Fibroblast of gingiva (primary cell): Measurements from ENCODE around the gene DOCK2.
"Not testable (repeated sequence)": the region's sequence is repeated elsewhere in the genome, so short reads cannot be mapped to it uniquely, and the experiment has no call there.

ENCODE experiments used
- DNase-seq: peaks from one replicate; pipeline ENCODE4 v3.0.0-alpha.2; 2011; ENCODE audit warnings: low read depth

The DOCK2 gene

DNA sequence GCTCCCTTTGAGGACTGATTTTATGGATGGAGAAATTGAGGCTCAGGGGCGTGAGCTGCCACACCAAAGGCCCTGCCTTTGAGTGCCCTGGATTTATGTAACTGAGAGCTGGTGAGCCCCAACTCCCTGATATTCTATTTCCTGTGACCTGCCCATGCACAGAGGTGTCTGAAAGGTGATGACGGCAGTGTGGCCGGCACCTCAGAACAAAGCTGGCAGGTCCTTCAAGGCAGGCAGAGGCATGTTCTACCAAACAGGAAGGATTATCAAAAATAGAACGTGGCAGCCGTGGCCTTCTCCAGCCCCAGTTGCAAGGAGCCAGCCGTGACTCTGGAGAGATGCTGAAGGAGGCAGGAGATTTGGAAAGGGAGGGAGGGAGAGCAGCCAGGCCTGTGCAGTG lies 307.0 kb downstream of the DOCK2 start:
- no peak for DNase-seq

DNA sequence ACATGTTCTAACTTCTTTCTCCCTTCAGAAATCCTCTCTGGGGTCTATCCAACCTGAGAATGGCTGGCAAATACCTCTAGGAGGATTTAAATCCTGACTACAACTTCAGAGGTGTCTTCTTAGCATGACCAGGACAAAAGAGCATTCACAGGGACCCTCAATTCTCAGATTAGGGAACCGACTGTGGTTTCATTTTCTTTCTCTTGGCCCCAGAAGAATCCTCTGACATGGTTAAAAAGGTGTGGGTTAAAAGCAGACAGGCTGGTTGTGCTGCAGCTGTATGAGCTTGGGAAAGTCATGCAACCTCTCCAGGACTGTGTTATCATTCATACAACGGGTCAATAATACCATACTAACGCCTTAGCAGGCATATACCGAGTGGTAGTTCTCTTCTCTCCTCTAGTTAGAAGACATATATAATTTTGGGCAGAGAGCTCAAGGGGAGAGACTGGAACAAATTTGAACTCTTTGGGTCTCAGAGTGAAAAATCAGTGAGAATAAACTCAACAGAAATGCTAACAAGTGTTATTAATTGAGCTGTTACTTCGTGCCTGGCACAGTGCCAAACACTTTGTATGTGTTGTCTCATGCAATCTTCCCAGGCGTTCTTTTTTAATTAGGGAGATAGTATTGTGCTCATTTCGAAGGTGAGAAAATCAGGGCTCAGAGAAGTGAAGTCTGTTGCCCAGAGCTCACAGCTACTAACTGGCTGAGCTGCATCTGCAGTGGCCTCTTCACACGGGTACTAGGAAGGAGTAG lies 308.0 kb downstream of the DOCK2 start:
- DNase-seq = peak; percentile 5

DNA sequence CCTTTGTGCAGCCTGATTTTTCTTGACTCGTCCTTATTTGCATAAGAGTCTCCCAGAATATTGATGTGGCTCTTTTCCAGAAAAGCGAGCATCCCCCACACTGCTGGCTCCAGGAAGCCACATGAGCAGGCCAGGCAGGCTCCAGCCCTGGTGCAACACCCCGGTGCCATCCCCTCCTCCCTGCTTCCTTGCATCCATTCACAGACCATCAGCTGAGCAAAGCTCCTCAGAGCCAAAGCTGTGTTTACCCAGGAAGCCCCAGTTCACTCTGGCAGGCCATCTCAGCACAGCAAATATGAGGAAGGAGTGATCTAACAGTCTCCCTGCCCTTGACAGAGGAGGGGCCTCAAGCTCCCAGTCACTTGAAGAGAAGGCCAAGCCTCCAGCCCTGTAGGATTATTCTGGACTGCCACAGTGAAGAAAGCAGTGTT lies 308.8 kb downstream of the DOCK2 start:
- DNase-seq = peak; percentile 98

DNA sequence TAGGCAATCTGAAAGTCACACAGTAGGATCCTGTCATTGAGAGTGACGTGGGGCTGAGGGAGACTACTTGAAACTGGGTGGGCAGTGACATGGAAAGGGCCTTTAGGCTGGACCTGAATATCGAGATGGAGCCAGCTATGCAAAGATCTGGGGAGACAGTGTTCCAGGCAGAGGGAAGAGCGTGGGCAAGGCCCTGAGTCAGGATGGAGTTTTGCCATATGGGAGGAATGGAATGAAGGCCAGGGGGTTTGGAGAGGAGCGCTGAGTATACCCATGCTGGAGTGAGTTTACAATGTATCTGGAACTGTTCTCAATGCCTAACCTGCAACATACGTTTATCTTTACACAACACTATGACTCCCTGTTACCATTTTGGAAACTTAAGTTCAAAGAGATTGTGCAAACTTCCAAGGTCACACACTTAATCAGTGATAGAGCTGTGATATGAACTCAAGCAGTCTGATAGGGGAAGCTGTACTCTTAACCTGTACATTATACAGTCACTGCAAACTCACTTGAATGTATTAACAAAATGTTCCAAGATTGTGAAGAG lies 309.7 kb downstream of the DOCK2 start:
- DNase-seq = peak; percentile 10

DNA sequence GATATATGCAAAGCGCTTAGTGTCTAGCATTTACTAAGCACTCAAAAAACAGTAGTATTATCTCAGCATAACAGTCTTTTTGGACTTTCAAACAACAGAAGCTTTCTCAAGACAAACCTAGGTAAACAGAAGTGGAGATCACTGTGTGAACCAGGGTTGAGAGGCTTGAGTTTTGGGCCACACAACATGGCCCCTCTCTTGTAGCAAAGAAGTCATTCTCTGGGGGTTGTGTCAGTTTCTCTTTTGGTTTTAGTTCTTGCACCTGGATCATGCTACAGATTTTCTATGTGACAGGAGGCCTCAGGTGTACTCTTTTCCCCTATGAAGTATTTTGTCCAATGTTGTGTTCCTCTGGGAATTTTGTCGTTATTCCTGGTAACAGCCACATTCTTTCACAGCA lies 313.3 kb downstream of the DOCK2 start:
- DNase-seq = no peak

DNA sequence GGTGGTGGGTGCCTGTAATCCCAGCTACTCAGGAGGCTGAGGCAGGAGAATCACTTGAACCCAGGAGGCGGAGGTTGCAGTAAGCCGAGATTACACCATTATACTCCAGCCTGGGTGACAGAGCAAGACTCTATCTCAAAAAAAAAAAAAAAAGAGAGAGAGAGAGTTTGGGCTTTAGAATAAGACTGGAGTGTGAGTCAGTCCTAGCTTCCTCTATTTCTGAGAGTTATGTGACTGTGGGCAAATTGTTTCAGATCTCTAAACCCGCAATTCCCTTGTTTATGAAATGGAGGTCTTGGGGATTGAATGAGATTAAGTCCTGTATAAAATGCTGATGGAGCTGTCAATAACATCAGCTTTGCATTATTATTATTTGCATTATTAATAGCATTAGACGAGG lies 316.1 kb downstream of the DOCK2 start:
- DNase-seq = not testable (repeated sequence)

DNA sequence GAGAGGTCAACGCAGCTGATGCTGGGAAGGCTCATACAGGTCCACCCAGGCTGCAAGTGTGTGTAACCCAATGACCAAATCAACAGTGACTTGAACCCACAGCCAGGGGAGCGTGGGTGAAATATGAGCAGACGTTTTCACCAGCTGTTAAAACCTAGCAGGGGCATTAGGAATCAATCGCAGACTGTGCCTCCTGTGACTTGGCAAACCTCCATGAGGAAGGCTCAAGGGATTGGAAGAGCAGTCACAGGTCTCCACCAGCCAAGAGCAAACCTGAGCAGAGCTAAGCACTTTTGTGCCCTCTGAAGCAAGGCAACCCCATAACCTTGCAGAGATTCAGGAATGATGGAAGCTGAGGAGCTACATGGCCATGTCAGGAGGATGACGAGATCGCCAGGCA lies 317.7 kb downstream of the DOCK2 start:
- no peak for DNase-seq

DNA sequence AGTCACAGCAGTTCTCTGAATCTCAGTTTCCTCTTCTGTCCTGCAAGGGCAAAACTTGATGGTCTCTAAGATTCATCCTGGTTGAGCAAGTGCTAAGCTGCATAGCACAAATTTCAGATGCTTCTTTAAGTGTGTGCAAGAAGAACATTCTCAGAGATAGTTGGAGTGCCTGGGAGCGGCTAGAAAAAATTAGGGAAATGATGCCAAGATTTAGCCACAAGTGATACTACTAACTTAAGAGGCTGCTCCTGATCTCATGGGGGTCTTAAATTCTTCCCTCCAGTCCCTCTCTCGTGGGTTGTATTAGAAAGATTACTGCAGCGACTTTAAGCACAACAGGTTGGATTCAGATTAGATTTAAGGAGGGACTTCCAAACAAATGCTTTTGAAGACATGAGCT lies 319.1 kb downstream of the DOCK2 start:
- DNase-seq = no peak

DNA sequence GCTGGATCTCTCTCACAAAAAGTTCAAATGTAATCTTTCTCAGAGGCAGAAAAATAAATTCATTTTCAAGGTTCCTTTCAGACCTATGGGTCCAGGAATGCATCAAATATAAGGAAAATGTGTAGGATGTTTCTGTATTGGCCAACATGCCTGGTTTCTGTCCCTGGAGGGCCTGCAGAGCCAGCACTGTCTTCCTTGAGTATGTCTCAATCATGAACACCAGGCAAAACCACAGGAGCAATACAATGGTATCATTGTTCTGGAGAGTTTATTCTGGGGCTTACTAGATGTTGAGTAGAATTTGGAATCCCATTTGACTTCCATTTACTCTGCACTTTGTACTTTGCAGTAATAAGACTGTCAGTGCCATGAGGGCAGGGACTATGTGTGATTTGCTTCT lies 319.7 kb downstream of the DOCK2 start:
- peak; percentile 21 for DNase-seq

DNA sequence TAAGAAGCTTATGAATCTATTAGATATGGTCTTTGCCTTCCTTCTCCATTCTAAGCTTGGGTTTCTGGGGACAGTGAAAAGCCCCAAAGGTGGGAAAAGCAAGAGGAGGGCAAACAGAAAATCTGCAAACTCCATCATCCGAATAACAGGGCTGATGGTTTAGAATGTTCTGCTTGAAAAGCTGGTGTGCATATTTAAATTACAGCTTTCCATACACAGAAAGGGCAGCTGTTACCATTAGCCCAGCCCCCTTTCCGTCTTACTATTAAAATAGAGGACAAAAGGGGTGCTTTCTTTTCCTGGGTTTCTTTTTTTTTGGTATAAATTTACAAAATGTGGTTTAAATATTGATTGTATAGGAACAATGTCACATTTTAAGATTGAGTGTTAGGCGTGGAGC lies 321.2 kb downstream of the DOCK2 start:
- DNase-seq = no peak

DNA sequence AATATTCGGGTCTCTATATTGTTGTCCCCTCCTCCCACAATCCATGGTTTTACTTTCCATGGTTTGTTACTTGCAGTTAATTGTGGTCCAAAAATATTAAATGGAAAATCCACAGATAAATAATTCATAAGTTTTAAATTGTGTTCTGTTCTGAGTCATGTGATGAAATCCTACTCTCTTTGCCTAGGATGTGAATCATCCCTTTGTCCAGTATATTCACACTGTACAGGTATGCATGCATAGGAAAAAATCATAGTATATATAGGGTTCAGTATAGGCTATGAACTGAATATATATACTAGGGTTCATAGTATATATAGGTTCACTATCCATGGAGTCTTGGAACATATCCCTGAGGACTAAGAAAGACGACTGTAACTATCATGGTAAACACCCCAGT lies 323.6 kb downstream of the DOCK2 start:
- no peak for DNase-seq

DNA sequence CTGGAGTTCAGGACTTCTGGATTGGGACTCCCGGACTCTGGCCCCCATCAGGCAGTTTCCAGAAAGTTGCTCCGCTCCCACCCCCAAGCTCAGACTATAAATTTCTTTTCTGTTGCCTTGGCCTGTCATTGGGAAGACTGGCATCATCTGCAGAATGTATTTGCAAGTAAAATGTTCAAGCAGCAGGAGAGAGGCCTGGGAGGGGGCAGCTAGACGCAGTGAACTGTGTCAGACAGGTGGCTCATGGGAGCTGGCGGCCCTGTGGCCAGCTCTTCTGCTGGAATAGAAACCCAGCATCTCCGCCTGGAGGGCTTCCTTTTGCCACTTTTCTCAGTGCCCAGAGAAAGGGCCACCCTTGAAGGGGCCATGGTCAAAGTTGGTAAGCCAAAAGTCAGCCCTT lies 327.2 kb downstream of the DOCK2 start:
- no peak for DNase-seq

DNA sequence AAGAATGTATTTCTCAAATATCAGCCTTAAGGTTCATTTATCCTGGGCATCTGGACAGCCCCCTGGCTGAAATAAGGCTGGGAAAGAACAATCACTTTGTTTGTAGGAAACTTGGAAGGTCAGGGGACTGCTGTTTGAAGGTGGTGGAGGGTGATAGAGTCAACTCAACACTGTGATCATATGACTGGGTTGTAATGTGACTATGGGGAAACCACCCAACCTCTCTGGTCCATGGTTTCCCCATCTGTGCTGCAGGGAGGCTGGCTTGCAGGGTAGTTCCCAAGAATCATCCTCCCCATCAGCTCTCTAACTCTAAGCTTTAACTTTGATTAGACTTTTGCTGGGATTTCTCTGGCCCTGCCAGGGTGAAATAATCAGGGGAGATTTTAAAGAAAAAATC lies 333.3 kb downstream of the DOCK2 start:
- no peak for DNase-seq

DNA sequence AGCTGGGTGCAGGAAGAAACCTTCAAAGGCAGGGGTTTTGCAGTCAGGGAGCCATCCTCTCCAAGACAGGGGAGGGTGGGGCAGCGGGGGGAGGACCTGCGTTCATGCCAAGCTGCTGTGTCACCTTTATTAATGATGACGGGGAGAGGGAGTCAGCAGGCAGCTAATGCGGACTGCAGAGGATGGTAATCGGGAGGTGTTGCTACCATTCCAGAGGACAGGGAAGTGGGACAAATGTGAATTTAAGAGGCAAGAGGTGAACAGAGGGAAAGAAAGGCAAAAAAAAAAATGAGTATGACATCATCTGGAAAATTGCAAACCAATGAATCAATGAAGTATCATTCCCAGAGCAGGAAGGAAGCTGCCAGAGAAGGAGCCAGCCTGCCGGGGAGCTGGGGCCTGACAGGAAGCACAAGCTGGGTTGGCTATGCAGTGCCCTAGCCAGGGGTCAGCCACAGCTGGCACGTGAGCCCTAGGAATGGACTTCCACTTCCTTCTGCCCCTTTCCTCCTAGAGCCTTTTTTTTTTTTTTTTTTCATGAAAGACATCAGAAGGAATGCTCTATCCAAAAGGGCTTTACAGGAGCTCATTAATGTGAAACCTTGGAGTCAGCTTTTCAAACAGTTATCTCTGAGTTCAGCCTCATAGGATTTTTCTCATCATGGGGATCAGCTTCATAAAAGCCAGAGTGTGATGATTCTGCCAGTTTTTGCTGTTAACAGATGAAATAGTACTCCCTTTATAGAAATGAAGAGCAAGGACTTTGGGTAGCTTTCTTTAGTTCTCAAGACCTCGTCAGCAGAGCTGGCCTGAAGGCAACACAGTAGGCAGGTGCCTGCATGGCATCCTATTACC lies 334.1 kb downstream of the DOCK2 start:
- peak; percentile 78 for DNase-seq

DNA sequence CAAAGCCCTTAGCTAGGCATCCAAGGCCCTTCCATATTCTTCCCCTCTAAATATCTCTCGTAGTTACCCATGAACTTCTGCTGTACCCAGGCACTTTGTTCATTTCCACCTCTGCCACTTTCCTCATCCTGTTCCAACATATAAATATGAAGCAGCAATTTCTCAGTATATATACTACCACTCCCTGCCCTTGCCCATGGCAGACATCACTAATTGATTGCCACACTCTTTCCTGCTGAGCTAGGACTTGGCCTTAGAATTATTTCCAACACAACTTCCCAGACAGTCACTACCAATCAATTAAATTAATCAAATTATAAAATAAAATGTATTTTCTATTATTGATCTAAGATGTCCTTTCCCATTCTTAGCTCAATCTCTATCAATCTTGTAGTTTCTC lies 334.7 kb downstream of the DOCK2 start:
- DNase-seq = no peak

DNA sequence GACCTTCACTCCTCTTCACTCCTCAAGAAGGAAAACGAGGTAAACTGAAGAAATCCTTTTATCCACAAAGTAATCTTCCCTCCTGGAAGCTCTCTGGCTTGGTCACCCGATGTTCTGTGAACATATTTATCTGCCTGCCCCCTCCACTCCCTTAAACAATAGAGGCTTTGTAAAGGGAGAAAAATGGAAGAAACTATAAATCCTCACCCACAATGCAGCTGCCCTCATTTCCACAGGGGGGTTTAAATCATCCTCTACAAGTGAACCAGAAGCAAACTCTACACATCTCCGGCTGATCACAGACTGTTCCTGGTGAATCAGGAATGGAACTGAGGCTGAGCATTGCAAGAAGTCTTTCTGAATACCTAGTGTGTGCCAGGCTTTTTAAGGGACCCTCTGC lies 336.0 kb downstream of the DOCK2 start:
- no peak for DNase-seq

DNA sequence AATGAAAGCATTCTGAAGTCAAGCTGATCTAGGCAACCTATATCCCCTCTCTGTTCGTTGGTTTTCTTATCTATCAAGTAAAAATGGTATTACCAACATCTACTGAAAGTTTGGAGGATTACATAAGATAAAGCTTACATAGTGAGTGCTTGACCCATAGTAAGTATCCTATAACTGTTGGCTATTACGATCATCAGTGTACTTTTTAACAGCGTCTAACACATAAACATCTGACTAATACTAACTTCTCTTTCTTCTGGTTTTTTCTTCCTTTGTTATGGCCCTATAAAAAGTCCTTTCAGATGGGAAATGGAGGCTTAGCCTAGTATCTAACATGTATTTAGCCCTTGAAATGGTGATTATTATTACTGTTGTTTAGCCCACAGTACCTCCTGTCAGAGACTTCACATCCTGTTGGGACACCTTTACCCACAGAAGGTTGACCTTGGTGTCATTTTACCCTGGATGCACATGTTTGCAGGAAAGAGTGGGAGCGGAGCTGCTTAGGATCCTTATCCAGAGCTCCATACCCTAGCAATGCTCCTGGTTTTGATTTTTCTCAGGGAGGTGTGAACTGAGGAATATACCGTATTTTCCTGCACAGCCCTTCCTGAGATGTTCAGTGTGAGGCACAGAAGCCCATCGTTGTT lies 337.2 kb downstream of the DOCK2 start:
- DNase-seq = no peak

DNA sequence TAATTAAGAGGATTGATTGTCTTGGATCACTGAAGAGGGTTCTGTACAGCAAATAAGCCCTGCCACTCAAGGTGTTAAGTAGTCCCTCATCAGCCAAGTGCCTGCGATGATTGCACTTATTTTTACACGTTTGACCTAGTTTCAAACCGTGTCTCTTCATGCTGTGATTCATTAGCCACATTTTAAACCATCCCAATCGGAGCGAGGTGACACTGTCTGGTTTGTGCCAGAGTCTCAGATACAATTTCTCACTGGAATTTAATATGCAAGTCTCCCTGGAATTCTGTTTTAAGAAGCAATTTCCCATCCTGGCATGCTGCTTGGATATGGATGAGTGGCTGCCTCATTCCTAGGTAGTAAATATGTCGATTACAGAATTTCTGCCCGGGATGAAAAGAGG lies 341.6 kb downstream of the DOCK2 start:
- peak; percentile 23 for DNase-seq

DNA sequence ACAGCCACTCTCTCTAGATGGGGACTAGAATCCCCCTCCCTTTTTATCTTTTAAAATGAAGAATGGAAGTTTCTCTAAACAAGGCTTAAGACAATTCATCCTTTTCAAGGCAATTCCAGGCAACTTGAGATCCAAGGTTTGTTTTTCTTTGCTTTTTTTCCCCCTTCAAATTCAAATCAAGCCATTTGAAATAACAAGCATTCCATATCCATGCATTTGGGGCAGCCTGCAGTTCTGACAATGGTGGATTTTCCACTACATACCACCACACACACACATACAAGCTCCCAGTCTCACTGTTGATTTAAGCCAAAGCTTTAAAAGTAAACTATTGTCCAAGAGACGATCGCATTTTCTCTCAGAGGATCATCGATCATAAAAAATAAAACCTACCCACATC lies 342.8 kb downstream of the DOCK2 start:
- no peak for DNase-seq

DNA sequence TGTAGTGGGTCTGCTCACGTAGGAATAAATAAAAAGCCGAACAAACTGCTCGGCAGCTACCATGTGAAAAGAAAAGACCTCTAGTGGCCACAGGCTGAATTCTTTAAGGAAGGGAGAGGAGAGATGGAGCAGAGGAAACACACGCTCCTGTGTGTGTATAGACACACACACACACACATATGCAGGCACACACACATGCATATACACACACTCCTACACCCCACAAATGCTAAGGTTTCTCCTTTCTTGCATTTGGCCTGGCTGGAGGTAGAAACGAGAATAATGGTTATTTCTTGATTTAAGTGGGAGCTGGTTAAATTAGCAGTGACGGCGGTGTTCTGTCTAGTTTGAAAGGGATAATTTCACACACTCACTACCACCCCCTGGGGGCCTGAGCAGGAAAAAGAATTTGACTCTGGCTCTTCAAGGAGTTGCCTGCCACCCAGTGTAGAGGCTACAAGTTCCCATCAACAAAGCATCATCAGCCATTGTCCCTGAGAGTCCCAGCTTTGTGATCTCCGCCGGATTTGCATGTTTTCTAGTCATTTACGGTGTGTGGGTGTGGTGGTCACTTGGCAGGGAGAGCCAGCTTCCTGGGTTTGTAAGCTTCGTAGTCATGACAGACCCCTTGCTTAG lies 343.5 kb downstream of the DOCK2 start, which contains the start of gene INSYN2B:
Gene INSYN2B (minus strand): TSS at position 78 of the 636 bp plus-strand sequence. CDS start 96,597 bp downstream, outside the sequence.
- DNase-seq = peak; percentile 82

DNA sequence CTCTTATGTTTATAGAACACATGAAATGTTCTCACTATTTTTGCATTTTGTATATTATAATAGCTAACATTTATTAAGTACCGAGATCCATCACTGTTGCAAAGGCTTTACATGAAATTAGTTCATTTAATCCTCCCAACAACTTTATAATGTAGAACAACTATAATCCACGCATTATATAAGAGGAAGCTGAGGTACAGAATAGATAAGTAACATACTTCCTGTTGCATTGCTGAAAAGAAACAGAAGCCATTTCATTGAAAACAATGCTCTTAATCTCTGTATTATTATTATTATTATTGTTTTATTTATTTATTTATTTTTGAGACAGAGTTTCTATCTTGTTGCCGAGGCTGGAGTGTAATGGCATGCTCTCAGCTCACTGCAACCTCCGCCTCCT lies 351.1 kb downstream of the DOCK2 start:
- no peak for DNase-seq

DNA sequence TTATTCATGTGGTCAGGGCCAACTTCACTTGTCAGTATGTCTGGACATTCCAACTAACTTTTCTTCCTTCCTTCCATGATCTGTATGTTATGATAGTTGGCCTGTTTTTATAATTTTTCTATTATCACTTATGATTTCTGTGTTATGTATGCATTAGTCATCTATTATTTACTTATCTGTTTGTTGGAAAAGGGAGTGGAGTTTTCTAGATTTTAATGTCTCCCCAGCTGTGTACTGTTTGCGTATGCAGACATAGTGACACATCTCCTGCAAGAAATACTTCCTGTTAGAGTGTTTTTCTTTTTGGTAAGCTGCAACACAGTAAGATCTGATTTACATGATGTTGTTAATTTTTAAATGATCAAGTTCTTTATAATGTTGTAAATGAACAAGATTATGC lies 351.9 kb downstream of the DOCK2 start:
- DNase-seq = no peak
